BJ (cell line): ENCODE results near the gene CENPN. TPM values are rescaled to one million over a fixed set of nuclear protein-coding genes. Genes with fewer than 3 reads are reported as not detected.

Source experiments
- CTCF ChIA-PET: fragments of 350-600 bp; formaldehyde crosslinking; extraction: SDS; loops from one replicate; lab custom pipeline; 2021; ENCODE audit warnings: antibody characterized with exemption, inconsistent platforms; lab: Yijun Ruan, JAX
- POLR2A ChIA-PET: fragments of 300-600 bp; sonication (Branson Sonifier 250); formaldehyde crosslinking; extraction: SDS; loops from one replicate; lab custom pipeline; 2021; ENCODE audit warnings: antibody characterized with exemption; lab: Charles Lee
- DNase-seq: peaks from one replicate; pipeline ENCODE4 v3.0.0-alpha.2; 2011; ENCODE audit warnings: low read depth
- H3K27me3 ChIP-seq: 2 replicates; pipeline ENCODE4 v1.6.0; 2011; ENCODE audit warnings: low read length; ENCODE audit not compliant: control insufficient read depth, insufficient read depth
- H3K36me3 ChIP-seq: 2 replicates; pipeline ENCODE4 v1.5.1; 2011; ENCODE audit warnings: low read length; ENCODE audit not compliant: control insufficient read depth, insufficient read depth
- H3K4me3 ChIP-seq: 2 replicates; pipeline ENCODE4 v1.5.1; 2011; ENCODE audit warnings: low read depth, mild to moderate bottlenecking, control low read depth, low read length
- polyA plus RNA-seq: library from polyadenylated mRNA; depleted of rRNA; stranded (reverse); fragments of >200 nt; gene quantifications from 2 replicates; pipeline ENCODE4 v1.2.3, GENCODE V29; 2011
- TF ChIP-seq, protein P1 (sequence below): IDR thresholded peaks from 2 replicates; pipeline ENCODE4 v1.5.1; 2011; ENCODE audit warnings: low read depth, mild to moderate bottlenecking, control low read depth, inconsistent platforms, low read length, moderate library complexity; ENCODE audit not compliant: insufficient read depth

CENPN gene
- polyA plus RNA-seq, 1 experiment: 24.8 TPM

DNA sequence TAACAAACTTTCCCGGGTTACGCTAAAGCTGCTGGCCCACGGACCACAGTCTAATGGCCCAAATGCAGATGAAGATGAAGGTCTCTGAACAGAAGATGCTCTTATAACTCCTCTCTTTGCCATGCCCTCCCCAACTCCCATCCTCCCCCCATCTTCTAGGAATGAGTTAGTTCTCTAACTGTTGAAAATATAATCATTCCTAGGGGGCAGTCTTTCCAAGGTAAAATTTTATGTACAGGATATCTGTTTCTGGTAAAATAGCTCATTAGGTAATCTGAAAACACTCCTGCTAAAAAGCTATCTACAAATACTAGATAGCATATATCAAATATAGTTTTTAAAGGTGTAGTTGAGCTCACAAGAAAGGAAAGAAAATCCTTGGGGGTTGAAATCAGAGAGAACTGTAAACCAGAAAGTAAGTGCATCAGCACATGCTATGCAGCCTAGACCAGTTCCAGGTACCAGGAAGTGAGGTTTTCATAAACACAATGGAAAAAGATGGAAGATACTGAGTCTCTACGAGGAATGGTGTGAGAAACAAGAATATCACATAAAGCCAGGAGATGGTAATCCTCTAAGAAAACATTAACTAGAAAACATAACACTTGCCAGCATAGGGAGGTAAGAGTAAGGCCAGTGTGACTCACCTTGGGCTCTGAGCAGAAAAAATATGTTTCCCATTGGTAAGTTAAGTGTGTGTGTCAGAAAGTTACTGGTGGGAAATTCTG lies 38.5 kb upstream of the CENPN start:
- POLR2A ChIA-PET: no interaction called here
- H3K27me3 ChIP-seq: no peaks in the 10 kb centered on the region
- CTCF ChIA-PET: interaction anchor here (0.6 to 1.9 kb wide), 5 partner anchors 11 to 174 kb away, joined by 3 to 6 read pairs (median 3); no protein-coding TSS in a partner anchor
- H3K36me3 ChIP-seq: no peaks in the 10 kb centered on the region
- TF ChIP-seq, protein P1, sequence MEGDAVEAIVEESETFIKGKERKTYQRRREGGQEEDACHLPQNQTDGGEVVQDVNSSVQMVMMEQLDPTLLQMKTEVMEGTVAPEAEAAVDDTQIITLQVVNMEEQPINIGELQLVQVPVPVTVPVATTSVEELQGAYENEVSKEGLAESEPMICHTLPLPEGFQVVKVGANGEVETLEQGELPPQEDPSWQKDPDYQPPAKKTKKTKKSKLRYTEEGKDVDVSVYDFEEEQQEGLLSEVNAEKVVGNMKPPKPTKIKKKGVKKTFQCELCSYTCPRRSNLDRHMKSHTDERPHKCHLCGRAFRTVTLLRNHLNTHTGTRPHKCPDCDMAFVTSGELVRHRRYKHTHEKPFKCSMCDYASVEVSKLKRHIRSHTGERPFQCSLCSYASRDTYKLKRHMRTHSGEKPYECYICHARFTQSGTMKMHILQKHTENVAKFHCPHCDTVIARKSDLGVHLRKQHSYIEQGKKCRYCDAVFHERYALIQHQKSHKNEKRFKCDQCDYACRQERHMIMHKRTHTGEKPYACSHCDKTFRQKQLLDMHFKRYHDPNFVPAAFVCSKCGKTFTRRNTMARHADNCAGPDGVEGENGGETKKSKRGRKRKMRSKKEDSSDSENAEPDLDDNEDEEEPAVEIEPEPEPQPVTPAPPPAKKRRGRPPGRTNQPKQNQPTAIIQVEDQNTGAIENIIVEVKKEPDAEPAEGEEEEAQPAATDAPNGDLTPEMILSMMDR: no peak
- DNase-seq: no peak
- no peak overlapping the region for H3K4me3 ChIP-seq

DNA sequence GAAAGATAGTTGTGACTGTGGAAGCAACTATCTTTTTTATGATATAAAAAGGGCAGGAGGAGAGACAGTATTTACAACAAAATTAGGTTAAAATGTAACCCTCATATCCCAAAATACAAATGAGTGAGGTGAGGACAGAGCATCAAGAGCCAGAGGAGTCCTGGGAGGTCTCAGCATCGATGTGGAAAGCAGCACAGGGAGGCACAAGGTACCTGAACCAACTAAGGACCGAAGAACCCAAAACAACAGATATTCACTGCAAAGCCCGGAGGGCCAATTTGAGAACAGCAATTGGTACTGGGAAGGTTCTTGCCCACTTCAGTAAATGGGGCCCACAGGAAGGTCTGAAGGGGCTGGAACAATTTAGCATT lies 37.9 kb upstream of the CENPN start:
- TF ChIP-seq, protein P1: no peak
- H3K4me3 ChIP-seq: no peak overlapping the region
- ChIA-PET POLR2A (no interaction called here), CTCF (interaction anchor here (1.7 kb wide), 1 partner anchor 20 kb away, joined by 6 read pairs; no protein-coding TSS in a partner anchor)
- H3K27me3 ChIP-seq: no peaks in the 10 kb centered on the region
- H3K36me3 ChIP-seq: no peaks in the 10 kb centered on the region
- DNase-seq: no peak

DNA sequence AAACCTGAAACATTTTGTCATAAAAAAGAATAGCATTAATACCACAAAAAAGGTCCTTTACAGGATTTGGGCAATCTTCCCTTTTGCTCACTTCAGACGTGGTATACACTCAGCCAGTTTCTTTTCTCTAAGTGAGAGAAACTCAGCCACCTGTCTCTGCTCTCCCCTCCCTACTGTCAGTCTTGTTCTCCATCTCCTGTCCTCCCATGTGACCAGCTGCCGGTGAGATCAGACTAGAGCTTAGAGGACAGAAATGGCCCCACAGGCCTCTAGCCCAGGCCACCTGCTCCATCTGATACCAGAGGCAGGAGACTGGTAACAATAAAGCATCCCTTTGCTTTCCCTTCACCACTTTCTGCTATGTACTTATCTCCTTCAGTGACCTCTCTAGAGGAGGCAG lies 35.2 kb upstream of the CENPN start:
- DNase-seq: no peak
- TF ChIP-seq, protein P1: no peak
- Histone ChIP-seq H3K36me3 (no peaks in the 10 kb centered on the region), H3K27me3 (no peaks in the 10 kb centered on the region), H3K4me3 (no peak overlapping the region)
- ChIA-PET CTCF (interaction anchor here (1.4 kb wide), 1 partner anchor 48 kb away, joined by 3 read pairs; no protein-coding TSS in a partner anchor), POLR2A (no interaction called here)

DNA sequence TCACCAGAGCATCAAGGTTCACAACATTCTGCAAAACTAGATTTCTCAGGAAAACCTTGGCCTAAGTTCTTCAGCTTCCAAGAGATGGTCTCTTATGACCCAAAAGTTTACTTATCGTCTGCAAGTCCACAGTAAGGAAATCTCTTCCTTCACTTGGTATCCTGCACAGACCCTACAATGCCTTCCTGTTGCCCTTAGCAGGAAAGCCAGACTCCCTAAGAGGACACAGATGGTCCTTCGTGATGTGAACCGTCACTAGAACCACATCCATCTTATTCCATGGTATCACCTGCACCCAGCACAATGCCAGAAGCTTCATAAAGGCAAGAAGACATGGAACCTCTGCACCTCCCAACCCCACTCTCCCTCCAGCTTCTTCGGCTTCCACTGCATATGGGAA lies 34.4 kb upstream of the CENPN start:
- no peak overlapping the region for H3K4me3 ChIP-seq
- TF ChIP-seq, protein P1: no peak
- no peaks in the 10 kb centered on the region for H3K27me3 ChIP-seq
- no peak for DNase-seq
- ChIA-PET CTCF (interaction anchor here (1.4 kb wide), 1 partner anchor 49 kb away, joined by 3 read pairs; no protein-coding TSS in a partner anchor), POLR2A (no interaction called here)
- no peaks in the 10 kb centered on the region for H3K36me3 ChIP-seq

DNA sequence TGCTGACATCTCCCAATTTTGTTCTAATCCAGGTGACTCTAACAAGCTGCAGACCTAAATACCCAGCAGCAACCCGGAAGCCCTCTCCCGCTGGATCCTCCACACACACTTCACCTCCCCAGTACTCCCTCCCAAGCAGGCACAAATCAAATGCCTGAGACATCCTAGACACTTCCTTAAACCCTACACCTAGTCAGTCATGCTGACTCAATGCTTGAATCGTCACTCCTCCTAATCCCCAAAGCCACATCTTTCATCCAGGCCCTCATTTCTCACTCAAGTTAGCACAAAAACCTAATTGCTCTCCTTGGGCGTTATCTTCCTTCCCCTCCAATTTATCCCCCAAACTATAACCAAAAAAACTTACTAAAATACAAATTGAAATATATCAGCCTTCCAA lies 33.0 kb upstream of the CENPN start:
- Histone ChIP-seq H3K36me3 (no peaks in the 10 kb centered on the region), H3K27me3 (no peaks in the 10 kb centered on the region), H3K4me3 (no peak overlapping the region)
- TF ChIP-seq, protein P1: no peak
- DNase-seq: no peak
- ChIA-PET POLR2A (no interaction called here), CTCF (interaction anchor here (0.8 to 1.7 kb wide), 6 partner anchors 8 to 62 kb away, joined by 3 to 6 read pairs (median 4); partner anchors contain the start of gene ATMIN)
